Measurements from ENCODE around the gene KIAA1549. TPM values are rescaled to one million over a fixed set of nuclear protein-coding genes. Genes with fewer than 3 reads are reported as not detected.

The KIAA1549 gene
- total RNA-seq, 1 experiment from 2014 or later = 14.1 TPM

- Histone ChIP-seq H3K36me3 (ENCODE audit: control insufficient read depth, insufficient read depth, low read length) (no peaks in the 10 kb centered on the region), H3K27me3 (ENCODE audit: control insufficient read depth, insufficient read depth, low read length) (no peaks in the 10 kb centered on the region), H3K27ac (ENCODE audit: low read length) (no peak overlapping the region), H3K4me1 (ENCODE audit: control insufficient read depth, insufficient read depth, low read length) (no peaks in the 10 kb centered on the region), H3K4me3 (ENCODE audit: low read depth in 2 of 2, low read length in 2 of 2) (no peak overlapping the region), H3K9me3 (ENCODE audit: control insufficient read depth, insufficient read depth, low read depth, low read length) (no peaks in the 10 kb centered on the region)
- intact Hi-C loops (cut with micrococcal nuclease; ENCODE audit: unreplicated experiment) (no loop called here), in situ Hi-C loops (cut with HindIII; ENCODE audit: low pct_unique_long_range_greater_than_20kb, low sequenced_read_pairs) (no loop called here)
- no peak for TF ChIP-seq TCF7L2 (IDR thresholded peaks at IDR 0.05; ENCODE audit: low read depth, low read length)
- no peak for TF ChIP-seq CTCF (IDR thresholded peaks at IDR 0.05)
- TF ChIP-seq, protein P1, sequence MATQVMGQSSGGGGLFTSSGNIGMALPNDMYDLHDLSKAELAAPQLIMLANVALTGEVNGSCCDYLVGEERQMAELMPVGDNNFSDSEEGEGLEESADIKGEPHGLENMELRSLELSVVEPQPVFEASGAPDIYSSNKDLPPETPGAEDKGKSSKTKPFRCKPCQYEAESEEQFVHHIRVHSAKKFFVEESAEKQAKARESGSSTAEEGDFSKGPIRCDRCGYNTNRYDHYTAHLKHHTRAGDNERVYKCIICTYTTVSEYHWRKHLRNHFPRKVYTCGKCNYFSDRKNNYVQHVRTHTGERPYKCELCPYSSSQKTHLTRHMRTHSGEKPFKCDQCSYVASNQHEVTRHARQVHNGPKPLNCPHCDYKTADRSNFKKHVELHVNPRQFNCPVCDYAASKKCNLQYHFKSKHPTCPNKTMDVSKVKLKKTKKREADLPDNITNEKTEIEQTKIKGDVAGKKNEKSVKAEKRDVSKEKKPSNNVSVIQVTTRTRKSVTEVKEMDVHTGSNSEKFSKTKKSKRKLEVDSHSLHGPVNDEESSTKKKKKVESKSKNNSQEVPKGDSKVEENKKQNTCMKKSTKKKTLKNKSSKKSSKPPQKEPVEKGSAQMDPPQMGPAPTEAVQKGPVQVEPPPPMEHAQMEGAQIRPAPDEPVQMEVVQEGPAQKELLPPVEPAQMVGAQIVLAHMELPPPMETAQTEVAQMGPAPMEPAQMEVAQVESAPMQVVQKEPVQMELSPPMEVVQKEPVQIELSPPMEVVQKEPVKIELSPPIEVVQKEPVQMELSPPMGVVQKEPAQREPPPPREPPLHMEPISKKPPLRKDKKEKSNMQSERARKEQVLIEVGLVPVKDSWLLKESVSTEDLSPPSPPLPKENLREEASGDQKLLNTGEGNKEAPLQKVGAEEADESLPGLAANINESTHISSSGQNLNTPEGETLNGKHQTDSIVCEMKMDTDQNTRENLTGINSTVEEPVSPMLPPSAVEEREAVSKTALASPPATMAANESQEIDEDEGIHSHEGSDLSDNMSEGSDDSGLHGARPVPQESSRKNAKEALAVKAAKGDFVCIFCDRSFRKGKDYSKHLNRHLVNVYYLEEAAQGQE (IDR thresholded peaks at IDR 0.05; ENCODE audit: insufficient read depth in 1 of 2, low read depth in 2 of 2, low read length in 1 of 2) = no peak
- no peak for TF ChIP-seq POLR2AphosphoS5 (IDR thresholded peaks at IDR 0.05; ENCODE audit: low read depth, low read length)
- TF ChIP-seq SIN3A (IDR thresholded peaks at IDR 0.05; ENCODE audit: borderline replicate concordance, insufficient read depth, low read depth, low read length) = no peak
- POLR2A ChIA-PET = no interaction called here
- CTCF ChIA-PET = no interaction called here
- ATAC-seq (no peak), DNase-seq (ENCODE audit: low read depth, low spot score) (no peak)
- BruUV-seq (replicated peaks) = no TSS peak
These were observed 32.8 kb downstream of the KIAA1549 start for GRCh38 chr7:138948403-138948802.

- intact Hi-C loops (cut with micrococcal nuclease; ENCODE audit: unreplicated experiment) = no loop called here
- POLR2A ChIA-PET = no interaction called here
- CTCF ChIA-PET = no interaction called here
These were observed 35.4 kb downstream of the KIAA1549 start for GRCh38 chr7:138945821-138946220.

More at GRCh38 chr7:138945821-138946220, 35.4 kb downstream of the KIAA1549 start:
- no TSS peak for BruUV-seq (replicated peaks)
- Histone ChIP-seq H3K4me1 (ENCODE audit: control insufficient read depth, insufficient read depth, low read length) (no peaks in the 10 kb centered on the region), H3K36me3 (ENCODE audit: control insufficient read depth, insufficient read depth, low read length) (no peaks in the 10 kb centered on the region), H3K27ac (ENCODE audit: low read length) (no peak overlapping the region), H3K27me3 (ENCODE audit: control insufficient read depth, insufficient read depth, low read length) (no peaks in the 10 kb centered on the region), H3K4me3 (ENCODE audit: low read depth in 2 of 2, low read length in 2 of 2) (no peak overlapping the region), H3K9me3 (ENCODE audit: control insufficient read depth, insufficient read depth, low read depth, low read length) (no peaks in the 10 kb centered on the region)
- TF ChIP-seq, protein P1 (IDR thresholded peaks at IDR 0.05; ENCODE audit: insufficient read depth in 1 of 2, low read depth in 2 of 2, low read length in 1 of 2) = no peak
- TF ChIP-seq CTCF (IDR thresholded peaks at IDR 0.05) (no peak), POLR2AphosphoS5 (IDR thresholded peaks at IDR 0.05; ENCODE audit: low read depth, low read length) (no peak), TCF7L2 (IDR thresholded peaks at IDR 0.05; ENCODE audit: low read depth, low read length) (no peak), SIN3A (IDR thresholded peaks at IDR 0.05; ENCODE audit: borderline replicate concordance, insufficient read depth, low read depth, low read length) (no peak)
- in situ Hi-C loops (cut with HindIII; ENCODE audit: low pct_unique_long_range_greater_than_20kb, low sequenced_read_pairs) = no loop called here
- DNase-seq (ENCODE audit: low read depth, low spot score) (no peak), ATAC-seq (no peak)
